Endothelial cell of umbilical vein (primary cell): ENCODE results near the gene CISD3. TPM values are rescaled to one million over a fixed set of nuclear protein-coding genes. Genes with fewer than 3 reads are reported as not detected.

ENCODE experiments used
- BruUV-seq: library from RNA; stranded (reverse); fragments of 400-500 nt; replicated peaks from 2 replicates; lab custom pipeline; 2021; lab: Mats Ljungman, UMichigan
- CTCF ChIA-PET: fragments of 300-600, 350-600 bp; sonication (Branson Sonifier 250); formaldehyde crosslinking; loops from one replicate; lab custom pipeline; 2021; ENCODE audit warnings: antibody characterized with exemption, inconsistent platforms; lab: Charles Lee
- POLR2A ChIA-PET: fragments of 300-600, 350-600 bp; sonication (Branson Sonifier 250); formaldehyde crosslinking; loops from one replicate; lab custom pipeline; 2021; ENCODE audit warnings: antibody characterized with exemption, inconsistent platforms; lab: Charles Lee
- DNase-seq: peaks from one replicate; pipeline ENCODE4 v3.0.0-alpha.2; 2011; ENCODE audit warnings: low read depth, low spot score
- FAIRE-seq: peaks from 2 replicates; lab custom pipeline; 2011; peaks lifted over from hg19 to GRCh38; lab: Jason Lieb, UNC
- H2AFZ ChIP-seq: 2 replicates; pipeline ENCODE4 v1.6.0; 2012; ENCODE audit warnings: low read depth, low read length, control low read depth, inconsistent platforms
- H3K27ac ChIP-seq: 2 replicates; pipeline ENCODE4 v1.5.1; 2011; ENCODE audit warnings: low read depth, mild to moderate bottlenecking, control low read depth, low read length, moderate library complexity; ENCODE audit not compliant: insufficient read depth
- H3K27me3 ChIP-seq, 2 experiments: 2 replicates each; pipeline versions ENCODE4 v1.6.0 to v1.6.1; 2011; ENCODE audit warnings: low read length in 2 of 2, mixed read lengths in 1 of 2; ENCODE audit not compliant: control insufficient read depth in 2 of 2, insufficient read depth in 2 of 2
- H3K36me3 ChIP-seq, 2 experiments: 2 replicates in 1 of 2; 3 replicates in 1 of 2; pipeline ENCODE4 v1.5.1; 2011; ENCODE audit warnings: low read length in 2 of 2, mild to moderate bottlenecking in 1 of 2, moderate library complexity in 1 of 2; ENCODE audit not compliant: control insufficient read depth in 2 of 2, insufficient read depth in 2 of 2; ENCODE audit errors: extremely low read depth in 1 of 2
- H3K4me1 ChIP-seq: 3 replicates; pipeline ENCODE4 v1.5.1; 2011; ENCODE audit warnings: mild to moderate bottlenecking, low read length; ENCODE audit not compliant: control insufficient read depth, insufficient read depth; ENCODE audit errors: extremely low read depth
- H3K4me2 ChIP-seq: 2 replicates; pipeline ENCODE4 v1.6.1; 2011; ENCODE audit warnings: low read length, control low read depth, mixed read lengths; ENCODE audit not compliant: insufficient read depth
- H3K4me3 ChIP-seq, 3 experiments: fragments of 200-600 bp in 1 of 3; sonication (generic), shearing (Covaris generic) in 1 of 3; replicated peaks in 1 of 3; 2 replicates each; pipeline ENCODE4 v1.5.1; 2011 to 2016; ENCODE audit warnings: control low read depth in 3 of 3, low read length in 3 of 3, mild to moderate bottlenecking in 2 of 3, inconsistent platforms in 1 of 3, low read depth in 1 of 3, moderate library complexity in 1 of 3; ENCODE audit not compliant: insufficient read depth in 1 of 3
- H3K79me2 ChIP-seq: 2 replicates; pipeline ENCODE4 v1.6.0; 2012; ENCODE audit warnings: low read length, inconsistent platforms; ENCODE audit not compliant: control insufficient read depth, insufficient read depth
- H3K9ac ChIP-seq: replicated peaks from 2 replicates; pipeline ENCODE3; 2011; ENCODE audit warnings: low read length, control low read depth; ENCODE audit not compliant: insufficient read depth; ENCODE audit errors: extremely low read depth
- H3K9me1 ChIP-seq: replicated peaks from 3 replicates; pipeline ENCODE4 v1.6.0; 2011; ENCODE audit warnings: mild to moderate bottlenecking, low read length; ENCODE audit not compliant: control insufficient read depth, insufficient read depth; ENCODE audit errors: extremely low read depth
- H3K9me3 ChIP-seq: replicated peaks from 2 replicates; pipeline ENCODE4 v1.5.1; 2012; ENCODE audit warnings: low read length, inconsistent platforms; ENCODE audit not compliant: control insufficient read depth, insufficient read depth
- H4K20me1 ChIP-seq: replicated peaks from 2 replicates; pipeline ENCODE3; 2011; ENCODE audit warnings: mild to moderate bottlenecking, low read length; ENCODE audit not compliant: control insufficient read depth, insufficient read depth; ENCODE audit errors: extremely low read depth
- CTCF ChIP-seq, 2 donors: IDR thresholded peaks; 1 replicate in 1 of 2; 2 replicates in 1 of 2; pipeline ENCODE4 v1.5.1; 2011; ENCODE audit warnings: low read length in 2 of 2, mild to moderate bottlenecking in 2 of 2, moderate library complexity in 2 of 2, control low read depth in 1 of 2, inconsistent platforms in 1 of 2, low read depth in 1 of 2; ENCODE audit not compliant: insufficient read depth in 1 of 2; ENCODE audit errors: extremely low read depth in 1 of 2
- EZH2 ChIP-seq: IDR thresholded peaks from 2 replicates; pipeline ENCODE4 v1.6.1; 2012; ENCODE audit warnings: borderline replicate concordance, low read depth, mild to moderate bottlenecking, moderate library complexity, low read length, inconsistent platforms; ENCODE audit not compliant: severe bottlenecking
- FOS ChIP-seq: IDR thresholded peaks from 2 replicates; pipeline ENCODE4 v1.6.1; 2011; ENCODE audit warnings: mild to moderate bottlenecking, low read length, moderate library complexity, borderline replicate concordance; ENCODE audit not compliant: insufficient read depth
- GATA2 ChIP-seq: IDR thresholded peaks from 2 replicates; pipeline ENCODE4 v1.7.0; 2011; ENCODE audit warnings: low read depth, mild to moderate bottlenecking, moderate library complexity, mixed read lengths, low read length; ENCODE audit not compliant: insufficient read length, insufficient read depth
- JUN ChIP-seq: IDR thresholded peaks from 2 replicates; pipeline ENCODE4 v1.6.1; 2011; ENCODE audit warnings: borderline replicate concordance, low read depth; ENCODE audit not compliant: insufficient read length, insufficient read depth
- MAX ChIP-seq: IDR thresholded peaks from 2 replicates; pipeline ENCODE4 v1.6.1; 2011; ENCODE audit not compliant: insufficient read depth, insufficient read length
- MYC ChIP-seq: IDR thresholded peaks from one replicate; pipeline ENCODE4 v1.6.1; 2011; ENCODE audit warnings: mild to moderate bottlenecking, low read depth, low read length
- POLR2A ChIP-seq: IDR thresholded peaks from 2 replicates; pipeline ENCODE4 v1.6.1; 2012; ENCODE audit warnings: low read depth, mild to moderate bottlenecking, control low read depth, low read length
- POLR2AphosphoS5 ChIP-seq: IDR thresholded peaks from 2 replicates; pipeline ENCODE4 v1.6.1; 2012; ENCODE audit warnings: low read depth, mild to moderate bottlenecking, control low read depth, low read length, moderate library complexity; ENCODE audit not compliant: insufficient read depth
- dilution Hi-C: fragments of 300-500 bp; cut with MboI; formaldehyde crosslinking; loops from one replicate; pipeline ENCODE4 v1.15.0; 2019; ENCODE audit warnings: low sequenced_read_pairs; ENCODE audit not compliant: extremely low pct_ligation_motif_present
- intact Hi-C: fragments of 100-400 bp; cut with micrococcal nuclease; formaldehyde crosslinking; loops from one replicate; pipeline ENCODE4 v1.10.0; 2022
- polyA plus RNA-seq, 4 experiments: library from polyadenylated mRNA; depleted of rRNA in 3 of 4; stranded (reverse) in 3 of 4; unstranded in 1 of 4; fragments of >200 nt; gene quantifications; 2 replicates each; pipeline versions ENCODE4 v1.2.1 to v1.2.3, GENCODE V29; 2011 to 2012; ENCODE audit warnings: missing spikeins in 1 of 4
- total RNA-seq: library from RNA; stranded (reverse); gene quantifications from 2 replicates; pipeline ENCODE4 v1.2.3, GENCODE V29; 2021

CISD3 gene
- total and polyA plus RNA-seq, 2 donors (not counting 3 experiments of a cell fraction or from before 2014, with no cell fraction given), result 8.7 to 23.7 TPM

GRCh38 chr17:38719289-38719942 is 10.7 kb upstream of the CISD3 start:
- FAIRE-seq (no peak), DNase-seq (no peak)
- POLR2A ChIA-PET, result interaction anchor here (0.6 kb wide), 1 partner anchor 16 kb away, joined by 3 read pairs; no protein-coding TSS in a partner anchor
- no peaks in the 10 kb centered on the region for H3K27me3 ChIP-seq
- peaks cover under 1% of the 10 kb centered on the region for H3K4me1 ChIP-seq
- no peaks in the 10 kb centered on the region for H3K9me1 ChIP-seq
- H3K4me3 ChIP-seq, result no peak overlapping the region
- no peak overlapping the region for H3K27ac ChIP-seq
- CTCF ChIA-PET, result interaction anchor here (1.1 to 2.4 kb wide), 3 partner anchors 13 to 16 kb away, joined by 3 to 16 read pairs (median 7); partner anchors contain the start of gene MLLT6
- dilution Hi-C loops, result no loop called here
- H2AFZ ChIP-seq, result no peak overlapping the region
- no peak for TF ChIP-seq CTCF (IDR thresholded peaks at IDR 0.05; ENCODE audit: extremely low read depth in 1 of 2, insufficient read depth in 1 of 2, low read depth in 1 of 2, low read length in 2 of 2)
- TF ChIP-seq FOS, result no peak
- peaks cover 5 to 37% of the 10 kb centered on the region in 2 experiments for H3K36me3 ChIP-seq
- no peaks in the 10 kb centered on the region for H3K9me3 ChIP-seq
- no peak overlapping the region for H3K4me2 ChIP-seq
- intact Hi-C loops, result no loop called here
- BruUV-seq, result no TSS peak
- H3K9ac ChIP-seq, result no peak overlapping the region
- H3K79me2 ChIP-seq, result no peaks in the 10 kb centered on the region
- H4K20me1 ChIP-seq, result no peaks in the 10 kb centered on the region

GRCh38 chr17:38719943-38720641 is 10.0 kb upstream of the CISD3 start:
- FAIRE-seq, result no peak
- CTCF ChIA-PET, result interaction anchor here (2.4 kb wide), 1 partner anchor 15 kb away, joined by 7 read pairs; no protein-coding TSS in a partner anchor
- BruUV-seq, result no TSS peak

More at GRCh38 chr17:38719943-38720641, 10.0 kb upstream of the CISD3 start:
- POLR2A ChIA-PET, result interaction anchor here (0.6 kb wide), 1 partner anchor 17 kb away, joined by 6 read pairs; no protein-coding TSS in a partner anchor
- DNase-seq, result no peak
- Histone ChIP-seq H3K27ac (no peak overlapping the region), H2AFZ (no peak overlapping the region), H3K4me1 (peaks cover 3% of the 10 kb centered on the region), H3K27me3 (no peaks in the 10 kb centered on the region), H3K4me2 (no peak overlapping the region), H3K9me1 (no peaks in the 10 kb centered on the region), H3K9me3 (no peaks in the 10 kb centered on the region), H4K20me1 (no peaks in the 10 kb centered on the region), H3K36me3 (peaks cover 5 to 37% of the 10 kb centered on the region in 2 experiments), H3K9ac (no peak overlapping the region), H3K4me3 (no peak overlapping the region), H3K79me2 (no peaks in the 10 kb centered on the region)
- dilution Hi-C loops (no loop called here), intact Hi-C loops (no loop called here)
- TF ChIP-seq CTCF (IDR thresholded peaks at IDR 0.05; ENCODE audit: extremely low read depth in 1 of 2, insufficient read depth in 1 of 2, low read depth in 1 of 2, low read length in 2 of 2) (no peak), FOS (no peak), EZH2 (no peak), GATA2 (no peak), POLR2AphosphoS5 (no peak), JUN (no peak), MYC (no peak), MAX (no peak), POLR2A (no peak)
